HG02623 (cell line): ENCODE results near the gene KCNMA1.

Experiments used
- ATAC-seq: cut with Tn5 transposase; IDR thresholded peaks from one replicate; pipeline ENCODE4 v1.9.1; 2021; ENCODE audit warnings: moderate library complexity; ENCODE audit not compliant: unreplicated experiment

KCNMA1 gene

DNA sequence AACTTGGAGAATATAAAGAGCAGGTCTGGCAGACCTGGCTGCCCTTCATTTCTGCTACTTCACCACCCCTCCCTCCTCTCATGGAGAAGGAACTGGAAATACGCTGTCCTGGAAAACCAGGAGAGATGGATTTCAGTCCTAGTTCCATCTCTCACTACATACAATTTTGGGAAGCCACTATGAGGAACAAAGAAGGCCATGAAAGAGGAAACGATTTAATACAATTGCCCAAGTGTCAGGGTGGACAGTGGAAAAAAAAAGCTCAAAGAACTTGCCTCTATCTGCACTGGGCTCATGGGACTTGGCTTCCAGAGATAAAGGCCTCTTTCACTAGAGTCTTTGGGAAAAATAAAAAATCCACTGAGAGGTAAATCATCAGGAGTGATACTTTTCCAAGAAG is 561.7 kb downstream of the KCNMA1 start:
- ATAC-seq = no peak

- no peak for ATAC-seq
Observed at GRCh38 chr10:77074104-77074624, 563.4 kb downstream of the KCNMA1 start.

DNA sequence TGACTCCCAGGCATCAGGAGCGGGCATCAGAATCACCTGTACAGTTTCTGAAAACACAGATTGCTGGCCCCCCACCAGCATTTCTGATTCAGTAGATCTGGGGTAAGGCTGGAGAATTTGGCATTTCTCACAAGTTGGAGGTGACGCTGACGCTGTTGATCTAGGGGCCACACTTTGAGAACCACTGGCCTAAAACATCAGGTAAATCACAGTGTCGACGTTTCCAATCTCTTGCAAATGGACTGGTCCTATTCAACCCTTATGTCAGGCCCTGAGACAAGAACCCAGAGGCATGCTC is 564.0 kb downstream of the KCNMA1 start:
- no peak for ATAC-seq

DNA sequence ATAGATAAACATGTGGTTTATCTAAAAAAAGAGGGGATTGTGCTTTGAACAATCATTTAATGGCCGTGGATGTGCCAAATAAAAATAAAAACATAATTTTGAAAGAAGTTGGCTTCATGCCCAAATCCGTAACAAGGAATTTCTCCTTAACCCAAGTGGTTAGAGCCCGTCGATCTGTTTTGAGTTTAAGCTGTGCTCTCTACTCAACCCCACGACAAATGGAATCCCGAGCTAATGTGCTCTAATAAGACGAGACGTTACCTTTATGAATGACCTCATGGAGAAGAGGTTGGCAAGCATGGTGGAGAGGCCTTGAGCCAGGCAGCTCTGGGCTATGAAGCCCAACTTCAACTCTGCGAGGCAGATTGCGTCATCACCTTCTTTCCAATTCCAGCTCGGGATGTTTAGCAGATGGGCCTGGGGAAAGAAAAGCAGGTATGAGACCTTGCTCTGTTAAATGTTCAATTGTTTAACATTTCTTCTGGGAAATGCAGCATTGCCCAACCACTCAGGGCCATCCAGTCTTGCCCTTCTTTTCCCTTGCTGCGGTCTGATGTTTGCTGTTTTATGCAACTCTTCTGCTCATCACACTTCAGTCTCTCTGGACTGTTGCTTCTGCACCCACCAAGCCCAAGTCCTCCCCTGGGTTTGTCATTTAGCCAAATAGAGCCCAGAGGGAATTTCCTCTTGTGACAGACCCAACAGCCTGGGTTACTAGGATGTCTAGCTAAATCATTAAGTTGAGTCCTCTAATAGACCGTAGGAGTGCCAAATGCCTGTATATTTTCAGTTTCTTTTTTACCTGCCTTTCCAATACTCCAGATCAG is 564.6 kb downstream of the KCNMA1 start:
- no peak for ATAC-seq

- ATAC-seq = no peak
Observed at GRCh38 chr10:77072361-77072835, 565.2 kb downstream of the KCNMA1 start.

- ATAC-seq = no peak
Observed at GRCh38 chr10:77071956-77072355, 565.7 kb downstream of the KCNMA1 start.

DNA sequence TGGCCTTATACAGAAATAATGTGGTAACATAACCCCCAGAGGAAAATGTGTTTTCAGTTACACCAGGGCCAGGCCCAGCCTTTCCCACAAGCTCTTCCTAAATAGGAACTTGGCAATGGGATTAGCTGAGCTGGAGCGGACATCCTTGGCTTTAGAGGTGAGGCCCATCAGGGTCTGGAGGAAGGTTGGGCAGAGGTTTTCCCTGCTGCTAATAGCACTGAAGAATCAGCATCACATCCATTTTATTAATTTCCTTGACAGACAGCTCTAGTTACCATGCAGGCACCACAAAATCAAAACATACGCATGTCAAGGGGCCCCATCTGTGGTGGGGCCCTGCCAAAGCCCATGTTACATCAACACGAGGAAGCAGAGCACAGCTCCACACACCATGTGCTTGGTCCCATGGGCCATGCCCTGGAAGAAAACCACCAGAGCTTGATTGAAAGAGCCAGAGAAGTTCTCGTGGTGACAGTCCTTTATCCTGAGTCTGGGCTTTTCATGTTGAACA is 566.6 kb downstream of the KCNMA1 start:
- ATAC-seq = no peak

DNA sequence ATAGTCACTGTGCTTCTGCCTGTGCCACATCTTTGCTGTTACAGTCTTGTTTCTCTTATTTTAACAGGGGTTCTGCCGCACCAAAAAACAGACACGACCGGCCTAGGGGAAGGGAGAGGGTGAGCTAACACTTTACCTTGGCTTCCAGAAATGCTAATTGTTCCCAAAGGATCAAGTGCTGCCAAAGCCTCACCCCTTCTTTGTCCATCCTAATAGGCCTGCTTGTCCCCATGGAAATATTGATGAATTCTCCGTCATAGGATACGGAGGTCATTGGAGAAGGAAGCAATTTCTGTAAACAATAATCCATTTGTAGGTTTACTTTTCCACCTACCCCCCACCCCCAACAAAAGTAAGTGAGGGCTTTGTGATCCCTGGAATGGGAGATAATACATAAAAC is 567.3 kb downstream of the KCNMA1 start:
- ATAC-seq = no peak

- ATAC-seq = no peak
Observed at GRCh38 chr10:77068969-77069368, 568.6 kb downstream of the KCNMA1 start.

- ATAC-seq = no peak
Observed at GRCh38 chr10:77068272-77068671, 569.3 kb downstream of the KCNMA1 start.

GRCh38 chr10:77062381-77062780 is 575.2 kb downstream of the KCNMA1 start:
- ATAC-seq = no peak

DNA sequence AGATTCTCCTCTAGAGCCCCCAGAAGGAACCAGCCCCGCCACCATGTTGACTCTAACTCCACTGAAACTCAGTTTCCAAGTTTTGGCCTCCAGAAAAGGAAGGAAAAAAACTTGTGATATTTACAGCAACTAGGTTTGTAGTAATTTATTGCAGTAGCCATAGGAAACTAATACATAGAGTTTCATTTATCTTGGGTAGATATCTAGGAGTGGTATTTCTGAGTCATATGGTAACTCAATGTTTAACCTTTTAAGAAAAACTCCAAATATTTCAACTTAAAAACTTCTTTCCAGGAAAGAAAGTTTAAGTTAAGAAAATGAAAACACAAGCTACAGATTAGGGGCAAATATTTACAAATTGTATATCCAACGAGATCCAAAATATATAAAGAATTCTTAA is 576.7 kb downstream of the KCNMA1 start:
- no peak for ATAC-seq

- no peak for ATAC-seq
Observed at GRCh38 chr10:77056650-77057049, 581.0 kb downstream of the KCNMA1 start.

DNA sequence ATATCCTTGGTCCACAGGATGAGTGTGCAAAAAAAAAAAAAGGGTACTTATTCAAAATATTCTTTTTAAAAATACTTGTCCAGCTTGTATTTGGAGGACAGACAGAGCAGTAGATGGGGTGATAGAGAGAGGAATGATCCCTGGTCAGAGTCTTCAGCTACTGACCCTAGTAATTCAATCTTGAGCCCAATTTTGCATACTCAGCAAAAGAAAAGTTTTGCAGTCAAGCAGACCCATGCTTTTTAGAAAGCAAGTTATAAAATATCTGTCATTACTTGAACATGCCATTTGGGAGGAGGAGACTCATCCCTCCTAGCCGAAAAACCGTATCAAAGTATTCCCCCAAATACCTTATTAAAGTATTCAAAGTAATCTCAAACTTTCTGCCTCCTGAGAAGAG is 585.0 kb downstream of the KCNMA1 start:
- ATAC-seq = no peak

GRCh38 chr10:77051837-77052236 is 585.8 kb downstream of the KCNMA1 start:
- ATAC-seq = no peak

DNA sequence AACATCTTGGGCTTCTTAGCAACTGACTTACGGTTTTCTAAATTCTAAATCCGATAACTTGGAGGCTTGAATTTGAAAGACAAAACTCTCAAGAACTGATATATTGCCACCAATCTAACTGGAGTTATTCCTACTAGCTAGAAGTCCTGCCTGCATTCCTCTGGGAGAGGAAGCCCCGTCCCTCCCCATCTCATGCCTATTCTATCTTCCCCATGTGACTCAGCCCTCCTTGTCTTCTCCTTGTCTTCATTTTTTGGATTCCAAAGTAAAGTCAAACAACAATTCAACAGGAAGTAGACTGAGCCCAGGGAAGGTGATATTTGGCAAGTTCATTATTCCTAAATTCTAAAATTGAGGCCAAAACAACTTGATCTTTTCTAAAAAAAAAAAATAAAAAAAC is 587.7 kb downstream of the KCNMA1 start:
- no peak for ATAC-seq

DNA sequence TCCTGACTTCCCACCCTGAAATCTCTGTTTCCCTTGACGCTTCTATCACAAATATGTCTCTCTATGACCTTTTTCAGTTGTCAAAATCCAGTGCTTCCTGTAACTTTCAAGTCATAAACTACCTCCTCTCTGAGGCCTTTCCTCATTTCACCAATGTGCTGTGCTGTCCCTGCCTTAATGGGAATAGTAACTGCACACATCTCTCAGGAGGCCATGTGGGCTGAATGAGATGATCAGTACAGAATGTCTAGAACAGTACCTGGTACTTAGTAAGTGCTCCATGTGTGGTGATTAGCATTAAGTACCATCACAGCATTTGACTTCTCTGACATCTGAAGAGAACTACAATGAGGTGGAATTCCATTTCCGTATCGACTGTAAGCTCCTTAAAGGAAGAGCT is 588.5 kb downstream of the KCNMA1 start:
- ATAC-seq = no peak

GRCh38 chr10:77045085-77045484 is 592.5 kb downstream of the KCNMA1 start:
- no peak for ATAC-seq

DNA sequence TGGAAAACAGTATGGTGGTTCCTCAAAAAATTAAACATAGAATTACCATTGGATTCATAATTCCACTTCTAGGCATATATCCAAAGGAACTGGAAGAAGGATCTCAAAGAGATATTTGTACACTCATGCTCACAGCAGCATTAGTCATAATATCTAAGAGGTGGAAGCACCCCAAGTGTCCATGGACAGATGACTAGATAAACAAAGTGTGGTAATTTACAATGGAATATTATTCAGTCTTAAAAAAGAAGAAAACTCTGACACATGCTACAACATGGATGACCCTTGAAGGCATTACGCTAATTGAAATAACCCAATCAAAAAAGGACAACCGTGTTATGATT is 594.2 kb downstream of the KCNMA1 start:
- no peak for ATAC-seq

- ATAC-seq = no peak
Observed at GRCh38 chr10:77042706-77043419, 594.7 kb downstream of the KCNMA1 start.

- no peak for ATAC-seq
Observed at GRCh38 chr10:77041636-77042258, 595.9 kb downstream of the KCNMA1 start.

GRCh38 chr10:77038407-77038806 is 599.2 kb downstream of the KCNMA1 start:
- ATAC-seq = no peak
